A549 (cell line): ENCODE results near the gene BOK. TPM values are rescaled to one million over a fixed set of nuclear protein-coding genes. Genes with fewer than 3 reads are reported as not detected.

Experiments used
- polyA plus RNA-seq, 4 experiments: library from polyadenylated mRNA; depleted of rRNA in 3 of 4; stranded (reverse); fragments of >200 nt; fragmentation: RNase III in 1 of 4; extraction: RNeasy Plus Mini Kit Qiagen cat#74134 plus additional on column Dnase treatment in 1 of 4; gene quantifications; 2 replicates in 3 of 4; 3 replicates in 1 of 4; pipeline ENCODE4 v1.2.3, GENCODE V29; 2011 to 2017
- small RNA-seq, 6 experiments: library from RNA; depleted of rRNA; stranded (forward); fragments of <200 nt; gene quantifications; one replicate each; pipeline ENCODE3, GENCODE V24; 2012

BOK gene
- polyA plus RNA-seq, 2 of the 4 experiments (the other 2 are of a cell fraction), result 5.0 to 12.6 TPM

Small RNAs within 50 kb of the gene (small RNA-seq; reads per million reads assigned to genes)
- 0 to 154 (median 1.6) reads per million in 6 experiments for gene RNA5SP122

Other genes starting within 250 kb of the BOK start
- 292 and 330 TPM in 2 replicates for gene HDLBP, start 243.1 kb upstream of the BOK start, polyA plus RNA-seq (2011; rRNA removed)
- gene HDLBP, start 243.1 kb upstream of the BOK start, polyA plus RNA-seq (2017; fragmentation: RNase III; extraction: RNeasy Plus Mini Kit Qiagen cat#74134 plus additional on column Dnase treatment), result 237 to 256 TPM (median 248 TPM) in 3 replicates
- 660 and 762 TPM in 2 replicates for gene SEPTIN2, start 242.8 kb upstream of the BOK start, polyA plus RNA-seq (2011; rRNA removed)
- 341 to 359 TPM (median 358 TPM) in 3 replicates for gene SEPTIN2, start 242.8 kb upstream of the BOK start, polyA plus RNA-seq (2017; fragmentation: RNase III; extraction: RNeasy Plus Mini Kit Qiagen cat#74134 plus additional on column Dnase treatment)
- gene FARP2, start 202.5 kb upstream of the BOK start, polyA plus RNA-seq (2011; rRNA removed), result 29.1 and 34.9 TPM in 2 replicates
- gene FARP2, start 202.5 kb upstream of the BOK start, polyA plus RNA-seq (2017; fragmentation: RNase III; extraction: RNeasy Plus Mini Kit Qiagen cat#74134 plus additional on column Dnase treatment), result 16.0 to 18.8 TPM (median 17.0 TPM) in 3 replicates
- 138 and 185 TPM in 2 replicates for gene STK25, start 50.2 kb upstream of the BOK start, polyA plus RNA-seq (2011; rRNA removed)
- gene STK25, start 50.2 kb upstream of the BOK start, polyA plus RNA-seq (2017; fragmentation: RNase III; extraction: RNeasy Plus Mini Kit Qiagen cat#74134 plus additional on column Dnase treatment), result 91.5 to 108 TPM (median 101 TPM) in 3 replicates
- 36.1 and 37.3 TPM in 2 replicates for gene THAP4, start 78.4 kb downstream of the BOK start, polyA plus RNA-seq (2011; rRNA removed)
- gene THAP4, start 78.4 kb downstream of the BOK start, polyA plus RNA-seq (2017; fragmentation: RNase III; extraction: RNeasy Plus Mini Kit Qiagen cat#74134 plus additional on column Dnase treatment), result 51.0 to 56.7 TPM (median 53.2 TPM) in 3 replicates
- 75.2 and 75.6 TPM in 2 replicates for gene ATG4B, start 78.9 kb downstream of the BOK start, polyA plus RNA-seq (2011; rRNA removed)
- 68.8 to 74.7 TPM (median 70.3 TPM) in 3 replicates for gene ATG4B, start 78.9 kb downstream of the BOK start, polyA plus RNA-seq (2017; fragmentation: RNase III; extraction: RNeasy Plus Mini Kit Qiagen cat#74134 plus additional on column Dnase treatment)
- gene DTYMK, start 128.1 kb downstream of the BOK start, polyA plus RNA-seq (2011; rRNA removed), result 62.7 and 68.7 TPM in 2 replicates
- gene DTYMK, start 128.1 kb downstream of the BOK start, polyA plus RNA-seq (2017; fragmentation: RNase III; extraction: RNeasy Plus Mini Kit Qiagen cat#74134 plus additional on column Dnase treatment), result 90.7 to 99.5 TPM (median 98.9 TPM) in 3 replicates
- 28.4 and 28.6 TPM in 2 replicates for gene ING5, start 143.3 kb downstream of the BOK start, polyA plus RNA-seq (2011; rRNA removed)
- gene ING5, start 143.3 kb downstream of the BOK start, polyA plus RNA-seq (2017; fragmentation: RNase III; extraction: RNeasy Plus Mini Kit Qiagen cat#74134 plus additional on column Dnase treatment), result 29.6 to 31.0 TPM (median 30.1 TPM) in 3 replicates
- 6.5 and 7.0 TPM in 2 replicates for gene D2HGDH, start 175.9 kb downstream of the BOK start, polyA plus RNA-seq (2011; rRNA removed)
- 16.5 to 18.8 TPM (median 18.5 TPM) in 3 replicates for gene D2HGDH, start 175.9 kb downstream of the BOK start, polyA plus RNA-seq (2017; fragmentation: RNase III; extraction: RNeasy Plus Mini Kit Qiagen cat#74134 plus additional on column Dnase treatment)
- 0.15 TPM in 1 of 2 replicates, not detected in the other for gene GAL3ST2, start 218.1 kb downstream of the BOK start, polyA plus RNA-seq (2011; rRNA removed)
- gene GAL3ST2, start 218.1 kb downstream of the BOK start, polyA plus RNA-seq (2017; fragmentation: RNase III; extraction: RNeasy Plus Mini Kit Qiagen cat#74134 plus additional on column Dnase treatment), result 0.41 to 0.86 TPM (median 0.61 TPM) in 3 replicates